GM20000 (cell line): ENCODE results near the gene TEX13A.

Experiments used
- DNase-seq: peaks from one replicate; pipeline ENCODE4 v3.0.0; 2012; ENCODE audit warnings: low spot score
- TF ChIP-seq, protein P1 (sequence below): IDR thresholded peaks from 2 replicates; pipeline ENCODE4 v1.5.1; 2012; ENCODE audit warnings: mild to moderate bottlenecking, control low read depth; ENCODE audit errors: extremely low read depth, missing control alignments

TEX13A gene, protein sequence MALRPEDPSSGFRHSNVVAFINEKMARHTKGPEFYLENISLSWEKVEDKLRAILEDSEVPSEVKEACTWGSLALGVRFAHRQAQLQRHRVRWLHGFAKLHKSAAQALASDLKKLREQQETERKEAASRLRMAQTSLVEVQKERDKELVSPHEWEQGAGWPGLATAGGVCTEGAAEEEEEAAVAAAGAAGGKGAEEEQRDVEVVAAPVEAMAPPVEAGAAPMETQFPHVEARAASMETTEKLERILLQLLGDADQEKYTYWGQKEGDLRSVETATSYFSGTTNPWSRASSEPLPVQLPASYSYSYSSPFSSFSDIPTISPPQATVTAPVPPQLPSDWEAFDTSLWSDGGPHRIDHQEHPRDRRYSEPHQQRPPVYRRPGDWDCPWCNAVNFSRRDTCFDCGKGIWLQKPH

DNA sequence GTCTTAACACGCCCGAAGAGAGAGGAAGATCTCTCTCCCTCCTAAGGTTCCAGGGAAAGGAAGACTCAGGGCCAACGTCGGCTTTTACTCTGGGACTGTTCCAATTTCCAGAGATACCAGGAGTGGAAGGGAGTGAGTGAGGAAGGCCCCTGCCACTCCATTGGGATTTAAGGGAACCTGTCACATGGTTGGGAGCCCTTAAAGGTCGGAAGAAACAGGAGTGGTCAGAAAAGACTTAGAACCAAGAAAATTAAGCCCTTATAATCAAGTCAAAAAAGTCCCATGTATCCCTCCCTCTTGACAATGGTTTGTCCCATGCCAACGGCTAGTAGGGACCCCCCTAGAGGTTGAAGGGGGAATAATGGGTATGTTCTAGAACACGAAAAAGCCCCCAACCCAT, at the start of gene TEX13A:
Gene TEX13A (minus strand): TSS at position 59 of the 400 bp plus-strand sequence. CDS start 297 bp downstream, outside the sequence.
- TF ChIP-seq, protein P1, sequence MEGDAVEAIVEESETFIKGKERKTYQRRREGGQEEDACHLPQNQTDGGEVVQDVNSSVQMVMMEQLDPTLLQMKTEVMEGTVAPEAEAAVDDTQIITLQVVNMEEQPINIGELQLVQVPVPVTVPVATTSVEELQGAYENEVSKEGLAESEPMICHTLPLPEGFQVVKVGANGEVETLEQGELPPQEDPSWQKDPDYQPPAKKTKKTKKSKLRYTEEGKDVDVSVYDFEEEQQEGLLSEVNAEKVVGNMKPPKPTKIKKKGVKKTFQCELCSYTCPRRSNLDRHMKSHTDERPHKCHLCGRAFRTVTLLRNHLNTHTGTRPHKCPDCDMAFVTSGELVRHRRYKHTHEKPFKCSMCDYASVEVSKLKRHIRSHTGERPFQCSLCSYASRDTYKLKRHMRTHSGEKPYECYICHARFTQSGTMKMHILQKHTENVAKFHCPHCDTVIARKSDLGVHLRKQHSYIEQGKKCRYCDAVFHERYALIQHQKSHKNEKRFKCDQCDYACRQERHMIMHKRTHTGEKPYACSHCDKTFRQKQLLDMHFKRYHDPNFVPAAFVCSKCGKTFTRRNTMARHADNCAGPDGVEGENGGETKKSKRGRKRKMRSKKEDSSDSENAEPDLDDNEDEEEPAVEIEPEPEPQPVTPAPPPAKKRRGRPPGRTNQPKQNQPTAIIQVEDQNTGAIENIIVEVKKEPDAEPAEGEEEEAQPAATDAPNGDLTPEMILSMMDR: no peak
- DNase-seq: no peak

DNA sequence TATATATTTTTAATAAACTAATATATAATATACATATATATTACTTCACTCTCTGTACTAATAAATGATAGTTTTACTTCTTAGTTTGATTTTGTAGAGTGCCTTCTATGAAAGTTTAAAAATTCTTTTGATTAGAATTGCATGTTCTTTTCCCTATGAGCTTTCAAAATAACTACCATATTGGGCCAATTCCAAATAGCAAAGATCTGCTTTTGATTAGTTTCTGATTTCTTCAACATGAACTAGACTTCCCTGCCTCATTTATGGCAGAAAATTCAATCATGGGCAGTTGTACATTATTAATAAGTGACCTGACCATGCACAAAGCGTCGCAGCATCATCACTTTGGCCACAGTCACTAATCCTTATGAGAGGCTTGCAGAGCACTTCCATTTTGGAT, 48.9 kb upstream of the TEX13A start:
- TF ChIP-seq, protein P1: no peak
- no peak for DNase-seq

DNA sequence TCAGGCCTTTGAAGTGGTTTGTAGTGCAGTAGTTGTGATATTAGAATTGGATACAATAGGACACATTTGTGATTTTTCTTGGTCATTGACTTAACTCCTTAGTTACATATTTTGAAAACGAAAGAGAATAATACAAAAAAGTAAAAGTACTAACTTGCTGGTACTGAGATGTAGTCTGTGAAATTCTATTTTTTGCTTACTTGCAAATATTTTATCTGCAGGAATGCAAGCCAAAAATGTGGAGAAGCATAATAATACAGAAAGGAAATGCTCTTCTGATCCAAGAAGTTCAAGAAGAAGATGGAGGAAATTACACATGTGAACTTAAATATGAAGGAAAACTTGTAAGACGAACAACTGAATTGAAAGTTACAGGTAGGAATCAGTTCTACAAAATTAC, 46.7 kb upstream of the TEX13A start:
- DNase-seq: no peak
- TF ChIP-seq, protein P1: no peak

DNA sequence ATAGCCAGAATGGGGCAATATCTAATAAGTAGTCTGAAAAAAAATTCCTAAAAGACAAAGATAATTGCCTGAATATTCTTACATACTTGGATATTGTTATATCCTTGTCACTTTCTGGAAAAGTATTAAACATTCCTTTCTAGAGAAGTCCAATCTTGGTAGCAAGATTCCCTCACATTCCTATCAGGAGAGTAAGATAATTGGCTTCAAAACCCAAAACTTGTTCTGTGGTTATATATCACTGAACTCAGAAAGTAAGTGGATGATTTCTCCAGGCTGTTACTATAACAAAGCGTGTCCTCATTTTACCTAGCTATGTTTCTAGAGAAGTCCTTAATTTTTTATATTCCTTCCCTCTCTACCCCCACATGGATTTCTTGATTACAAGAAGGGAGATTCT, 46.0 kb upstream of the TEX13A start:
- TF ChIP-seq, protein P1: no peak
- no peak for DNase-seq

DNA sequence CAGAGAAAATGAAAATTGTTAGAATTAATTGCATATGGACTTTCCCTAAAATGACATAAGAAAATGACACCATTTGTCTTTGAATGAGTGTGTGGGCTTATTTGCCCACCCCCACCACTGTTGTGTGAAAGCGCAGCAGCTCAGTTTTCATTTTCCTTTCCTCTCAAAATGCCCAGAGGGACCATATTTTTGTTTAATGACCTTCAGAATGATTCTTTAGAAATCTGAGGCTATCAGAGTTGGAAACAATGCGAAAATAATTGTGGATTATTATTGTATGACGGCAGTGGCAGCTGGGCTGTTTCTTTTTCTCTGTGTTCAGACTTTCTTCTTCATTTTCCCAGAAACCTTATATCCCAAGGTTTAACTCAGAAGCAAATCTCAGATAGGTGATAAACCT, 44.6 kb upstream of the TEX13A start:
- DNase-seq: no peak
- TF ChIP-seq, protein P1: no peak

DNA sequence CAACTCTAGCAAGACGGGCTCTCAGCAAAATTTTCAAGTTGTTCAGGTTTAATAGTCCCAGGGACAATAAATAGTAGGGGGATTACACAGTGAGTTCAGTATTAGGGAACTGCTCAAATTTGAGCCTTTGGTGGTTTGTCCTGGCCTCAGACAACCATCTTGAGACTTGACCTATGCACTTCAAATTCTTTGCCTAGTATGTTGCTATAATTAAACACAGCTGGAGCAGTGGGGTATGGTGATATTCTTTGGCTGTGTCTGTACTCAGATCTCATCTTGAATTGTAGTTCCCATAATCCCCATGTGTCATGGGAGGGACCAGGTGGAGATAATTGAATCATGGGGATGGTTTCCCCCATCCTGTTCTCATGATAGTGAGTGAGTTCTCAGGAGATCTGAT, 43.3 kb upstream of the TEX13A start:
- DNase-seq: no peak
- TF ChIP-seq, protein P1: no peak

DNA sequence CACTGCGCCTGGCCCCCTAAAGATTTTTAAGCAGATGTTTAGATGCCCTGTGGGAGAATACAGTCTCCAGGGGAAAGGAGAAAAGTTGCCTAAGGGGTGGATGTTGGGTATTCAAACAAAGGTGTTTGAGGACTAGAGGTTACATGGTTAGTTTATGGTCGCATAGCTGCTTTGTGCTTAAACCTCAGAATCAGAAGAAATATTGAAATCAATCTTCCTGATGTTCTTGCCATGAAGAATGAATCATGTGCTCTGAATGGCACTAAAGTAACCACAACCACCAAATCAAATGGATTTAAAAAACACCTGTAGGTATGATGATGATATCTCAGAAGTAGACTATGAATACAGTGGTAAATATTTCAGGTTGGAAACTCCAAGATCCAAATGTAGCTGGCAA, 42.7 kb upstream of the TEX13A start:
- no peak for DNase-seq
- TF ChIP-seq, protein P1: no peak
